GM19099 (cell line): Measurements from ENCODE around the gene DMBX1.

Experiments
- POLR2A ChIP-seq: IDR thresholded peaks from 3 replicates; pipeline ENCODE4 v1.6.1; 2011; ENCODE audit warnings: low read depth; ENCODE audit not compliant: insufficient read length; ENCODE audit errors: extremely low read depth

The DMBX1 gene

GRCh38 chr1:46455951-46456350 is 33.7 kb upstream of the DMBX1 start:
- TF ChIP-seq POLR2A, result no peak

DNA sequence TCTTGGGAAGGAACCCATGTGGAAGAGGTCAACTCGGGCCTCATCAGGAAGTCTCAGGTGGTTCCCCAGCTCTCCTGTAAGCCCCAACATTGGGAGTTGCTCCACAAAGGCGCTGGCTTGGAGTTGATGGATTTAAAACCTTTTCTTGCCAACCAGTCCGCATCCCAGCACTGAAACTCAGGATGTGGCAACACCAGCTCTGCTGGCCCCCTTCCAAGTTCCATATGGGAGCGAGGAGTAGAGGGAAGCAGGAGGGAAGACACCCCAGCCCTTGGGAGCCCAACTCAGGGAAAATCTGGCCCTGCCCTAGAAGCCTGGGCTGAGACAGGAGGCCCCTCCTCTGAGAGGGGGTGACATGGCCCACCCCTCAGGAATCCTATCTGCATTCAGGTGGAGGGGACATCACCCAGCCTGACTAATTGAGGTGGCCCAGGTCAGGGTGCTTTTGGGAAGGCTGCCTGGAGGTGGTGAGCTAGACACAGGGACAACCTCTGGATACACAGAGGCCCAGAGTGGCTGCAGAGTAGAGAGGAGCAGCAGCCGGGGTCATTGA is 33.1 kb upstream of the DMBX1 start:
- no peak for TF ChIP-seq POLR2A

GRCh38 chr1:46457178-46457577 is 32.5 kb upstream of the DMBX1 start:
- TF ChIP-seq POLR2A, result no peak

DNA sequence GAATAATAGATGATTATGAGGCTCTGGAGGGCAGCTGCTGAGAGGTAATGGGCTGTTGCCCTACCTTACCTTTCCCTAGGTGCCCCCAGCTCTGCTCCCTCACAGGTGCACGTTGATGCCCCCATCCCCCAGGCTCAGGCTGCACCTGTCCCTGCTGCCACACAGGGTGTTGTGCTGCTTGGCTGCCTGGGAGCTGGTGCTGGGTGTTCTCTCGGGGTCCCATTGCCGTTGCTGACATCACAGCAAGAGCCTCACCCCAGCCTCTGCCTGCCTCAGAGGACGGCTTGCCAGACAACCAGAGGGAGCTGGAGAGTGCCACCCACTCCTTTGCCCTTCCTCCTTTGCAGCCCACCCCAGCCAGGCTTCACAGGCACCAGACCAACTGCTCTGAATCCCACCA is 31.4 kb upstream of the DMBX1 start:
- TF ChIP-seq POLR2A, result no peak

DNA sequence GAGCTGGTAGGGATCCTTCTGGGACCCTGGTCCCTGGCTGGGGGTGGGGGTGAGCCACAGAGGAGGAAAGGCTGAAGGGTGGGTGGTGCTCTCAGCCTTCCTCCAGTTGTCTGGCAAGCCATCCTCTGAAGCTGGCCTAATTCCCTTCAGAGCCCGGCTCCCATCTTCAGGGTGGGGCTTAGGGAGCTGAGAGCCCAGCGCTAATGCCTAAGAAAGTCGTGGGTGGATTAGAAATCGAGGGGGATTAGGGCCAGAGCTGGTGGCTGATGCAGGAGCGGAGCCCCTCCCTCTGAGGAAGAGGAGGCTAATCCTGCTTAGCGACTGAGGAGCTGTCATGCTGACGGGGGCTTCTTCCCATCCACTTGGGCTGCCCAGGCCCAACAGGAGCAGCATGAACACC is 30.8 kb upstream of the DMBX1 start:
- no peak for TF ChIP-seq POLR2A

GRCh38 chr1:46459315-46459714 is 30.3 kb upstream of the DMBX1 start:
- no peak for TF ChIP-seq POLR2A

DNA sequence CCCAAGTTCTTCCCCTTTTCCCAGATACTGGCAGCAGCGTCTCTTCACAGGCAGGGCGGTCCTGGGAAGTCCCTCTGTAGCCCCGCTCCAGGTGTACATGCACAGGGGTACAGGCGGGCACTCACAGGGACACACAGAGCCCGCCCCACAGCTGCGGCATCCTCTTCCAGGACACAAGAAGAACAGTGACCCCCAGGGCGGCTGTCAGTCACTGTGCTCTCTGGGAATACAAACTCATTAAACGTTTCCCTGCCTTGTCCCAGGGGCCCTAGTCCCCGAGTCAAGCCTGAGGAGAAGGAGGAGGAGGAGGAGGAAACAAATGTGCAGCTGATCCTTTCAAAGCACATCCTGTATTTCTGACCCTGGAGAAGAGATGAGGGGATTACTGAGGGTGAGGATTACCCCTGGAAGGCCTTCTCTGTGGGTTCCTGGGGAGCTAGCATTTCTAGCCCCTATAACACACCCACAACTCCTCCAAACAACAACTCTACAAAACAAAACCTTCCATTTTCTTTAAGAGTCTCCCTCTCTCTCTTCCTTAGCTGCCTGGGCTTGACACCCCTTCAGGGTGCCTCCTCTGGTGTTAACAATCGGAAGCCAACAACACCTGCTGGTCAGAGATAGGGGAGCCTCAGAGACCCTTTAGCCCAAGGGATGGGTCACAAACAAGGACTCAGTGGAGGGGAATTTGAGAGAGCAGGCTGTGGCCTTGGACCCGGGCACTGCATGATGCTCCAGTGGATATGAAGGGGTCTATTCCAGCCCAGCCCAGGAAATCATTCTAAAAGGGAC is 28.4 kb upstream of the DMBX1 start:
- TF ChIP-seq POLR2A, result no peak

DNA sequence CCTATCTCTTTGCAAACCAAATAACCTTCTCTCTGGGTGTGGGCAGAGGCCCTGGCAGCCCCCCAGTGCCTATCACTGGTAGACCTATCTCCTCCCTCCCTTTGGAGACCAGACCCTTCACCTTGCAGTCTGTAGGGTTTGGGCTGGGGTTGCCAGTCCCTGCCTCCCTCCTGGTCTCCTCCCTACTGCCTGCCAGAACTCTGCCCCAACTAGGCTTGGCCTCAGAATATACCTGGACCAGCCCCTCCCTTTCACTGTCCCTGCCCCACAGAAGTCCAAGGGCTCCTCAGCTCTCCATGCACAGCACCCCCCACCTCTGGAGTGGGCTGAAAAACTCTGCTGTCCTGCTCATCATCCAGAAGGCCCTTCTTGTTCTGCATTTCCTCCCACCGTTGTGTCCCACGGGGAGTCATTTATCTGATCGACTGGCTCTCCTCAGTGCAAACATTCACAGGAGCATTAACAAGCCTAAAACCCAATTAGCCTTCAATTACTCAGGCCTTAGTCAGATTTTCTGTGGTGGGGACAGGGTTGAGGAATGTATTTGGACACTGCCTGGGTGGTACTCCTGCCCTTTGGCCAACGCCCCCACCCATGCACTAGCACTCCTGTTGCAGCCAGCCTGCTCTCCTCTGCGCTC is 27.7 kb upstream of the DMBX1 start:
- no peak for TF ChIP-seq POLR2A

DNA sequence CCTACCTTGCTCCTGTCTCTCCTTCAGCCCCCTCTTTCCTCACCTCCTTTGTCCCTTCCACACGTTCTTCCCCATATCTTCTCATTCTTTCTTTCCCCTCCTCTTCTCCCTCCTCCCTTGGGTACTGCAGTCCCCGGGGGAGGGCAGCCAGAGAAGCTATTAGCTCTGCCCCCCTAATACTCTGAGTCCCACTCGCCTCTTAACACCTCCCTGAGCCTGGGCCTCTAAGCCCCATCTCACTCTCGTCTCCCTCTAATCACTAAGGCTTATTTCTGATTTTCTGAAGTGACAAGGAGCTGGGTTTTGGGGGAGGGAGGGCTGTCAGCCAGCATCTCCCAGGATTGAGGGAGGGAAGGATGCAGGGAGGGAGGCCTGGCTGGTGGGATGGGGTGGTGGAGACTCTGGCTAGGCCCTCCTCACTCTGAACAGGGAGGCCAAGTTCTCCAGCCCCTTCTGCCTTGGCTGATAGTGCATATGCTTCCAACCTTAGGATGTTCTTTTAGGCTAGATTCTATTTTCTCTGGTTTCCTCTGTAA is 25.6 kb upstream of the DMBX1 start:
- no peak for TF ChIP-seq POLR2A

- TF ChIP-seq POLR2A, result no peak
These were observed 24.7 kb upstream of the DMBX1 start for GRCh38 chr1:46464915-46465314.

DNA sequence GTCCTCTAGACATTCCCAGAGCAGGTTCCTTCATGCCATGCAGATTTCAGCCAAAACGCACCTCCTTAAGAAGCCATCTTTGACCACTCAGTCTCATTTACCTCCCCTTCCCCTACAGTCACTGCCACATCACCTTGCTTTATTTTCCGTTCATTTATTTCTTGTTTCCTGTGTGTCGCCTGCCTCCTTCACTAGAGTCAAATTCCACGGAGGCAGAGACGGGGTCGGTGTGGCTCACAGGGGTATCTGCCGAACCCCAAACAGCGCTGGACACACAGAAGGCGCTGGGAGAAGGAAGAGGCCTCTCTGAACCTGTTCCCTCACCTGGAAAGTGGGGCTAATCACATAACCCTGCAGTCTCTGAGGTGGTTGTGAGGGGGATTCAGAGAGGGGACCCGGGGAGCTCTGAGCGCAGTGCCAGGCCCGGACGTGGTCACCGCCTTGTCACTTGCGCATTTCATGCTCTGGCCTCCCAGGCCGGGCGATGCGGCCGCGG is 23.6 kb upstream of the DMBX1 start:
- no peak for TF ChIP-seq POLR2A

- TF ChIP-seq POLR2A, result no peak
These were observed 23.0 kb upstream of the DMBX1 start for GRCh38 chr1:46466477-46467182.

- TF ChIP-seq POLR2A, result no peak
These were observed 22.5 kb upstream of the DMBX1 start for GRCh38 chr1:46467183-46467504.

DNA sequence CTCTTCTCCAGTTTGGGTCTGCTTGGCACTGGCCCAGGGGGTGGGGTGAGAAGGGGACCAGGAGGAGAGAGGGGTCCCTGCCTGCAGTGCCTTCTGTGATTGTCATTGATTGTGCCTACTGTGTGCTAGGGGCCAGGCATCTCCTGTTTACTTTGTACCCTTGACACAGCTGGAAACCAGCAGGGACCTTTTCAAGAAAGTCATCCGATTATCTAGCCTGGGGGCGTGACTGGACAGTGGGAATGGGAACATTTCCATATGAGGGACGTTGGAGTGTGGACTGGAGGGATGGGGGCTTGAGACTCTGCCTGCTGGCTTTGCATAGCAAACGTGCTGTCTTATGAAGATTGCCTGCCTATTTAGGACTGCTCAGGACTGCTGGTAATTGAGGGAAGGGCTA is 19.8 kb upstream of the DMBX1 start:
- no peak for TF ChIP-seq POLR2A

DNA sequence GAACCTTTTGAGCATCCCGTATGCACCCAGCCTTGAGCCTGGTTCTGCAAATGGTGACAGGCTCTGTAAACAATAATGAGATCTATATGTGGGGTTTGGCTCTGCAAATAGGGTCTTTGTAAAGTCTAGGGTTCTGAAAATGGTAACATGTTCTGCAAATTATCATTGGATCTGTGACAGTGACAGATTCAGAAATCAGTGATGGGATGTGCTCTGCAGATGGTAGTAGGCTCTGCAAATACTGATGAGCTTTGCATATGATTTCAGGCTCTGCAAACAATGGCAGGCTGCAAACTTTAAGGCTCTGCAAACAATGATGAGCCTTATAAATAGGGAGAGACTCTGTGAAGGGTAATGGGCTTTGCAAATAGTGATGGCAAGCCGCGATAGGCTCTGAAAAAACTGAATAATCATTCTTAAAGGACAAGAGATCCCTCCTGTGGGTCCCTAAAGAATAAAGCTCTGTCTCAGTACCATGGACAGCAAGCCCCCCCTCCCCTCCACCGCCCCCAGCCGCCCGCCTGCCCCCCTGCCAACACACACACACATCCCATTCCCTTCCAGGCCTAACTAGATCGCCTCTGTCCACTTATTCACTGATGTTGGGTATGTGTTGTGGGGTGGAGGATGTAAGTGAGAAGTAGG is 17.7 kb upstream of the DMBX1 start:
- TF ChIP-seq POLR2A, result no peak
